ENCODE data around the gene CFAP97D2.

The CFAP97D2 gene

DNA sequence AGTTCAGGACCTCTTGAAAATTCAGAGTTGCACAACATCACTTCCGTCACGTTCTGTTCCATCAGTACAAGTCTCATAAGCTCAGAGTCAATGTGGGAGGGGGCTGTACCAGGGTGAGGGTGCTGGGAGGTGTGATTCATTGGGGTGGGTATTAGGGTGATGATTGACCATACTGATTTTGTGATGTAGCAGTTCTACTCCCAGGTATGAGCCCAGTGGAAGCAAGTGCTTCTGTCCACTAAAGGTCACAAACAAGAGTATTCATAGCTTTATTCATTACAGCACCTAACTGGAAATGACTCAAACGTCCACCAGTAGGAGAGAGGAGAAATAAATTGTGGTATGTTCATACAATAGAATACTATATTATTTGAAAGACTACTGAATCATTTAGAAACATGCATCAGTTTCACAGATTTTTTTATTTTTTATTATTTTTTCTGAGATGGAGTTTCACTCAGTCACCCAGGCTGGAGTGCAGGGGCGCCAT is 90.3 kb downstream of the CFAP97D2 start:
- DNase-seq (ENCODE audit: low spot score), result no peak

Measured in kidney capillary endothelial cell (primary cell).